ENCODE data around the gene RAD51B. TPM values are rescaled to one million over a fixed set of nuclear protein-coding genes. Genes with fewer than 3 reads are reported as not detected.

The RAD51B gene
- total RNA-seq, 1 experiment from 2014 or later, result 29.9 TPM

DNA sequence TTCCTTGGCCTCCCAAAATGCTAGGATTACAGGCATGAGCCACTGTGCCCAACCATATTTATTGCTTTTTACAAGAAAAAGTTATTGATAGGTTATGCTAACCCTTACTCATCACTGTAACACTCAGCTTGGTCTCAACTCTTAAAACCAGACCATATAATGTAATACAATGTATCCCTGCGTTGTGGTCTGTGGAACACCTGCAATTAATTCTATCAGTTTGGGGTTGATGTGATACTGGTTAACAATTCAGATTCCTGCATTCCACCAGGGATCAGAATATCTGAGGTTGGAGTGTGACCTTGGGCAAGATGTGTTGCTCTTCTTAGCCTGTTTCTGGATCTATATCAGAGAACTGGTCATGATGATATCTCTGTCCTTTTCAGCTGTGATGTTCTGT is 419.0 kb downstream of the RAD51B start:
- H3K4me3 ChIP-seq, result no peak overlapping the region
- intact Hi-C loops (cut with micrococcal nuclease; ENCODE audit: unreplicated experiment), result no loop called here
- no peaks in the 10 kb centered on the region; the same call in 1 of the 2 replicates for H3K9me3 ChIP-seq (ENCODE audit: insufficient read depth, low read depth)
- H3K4me1 ChIP-seq (replicated peaks; ENCODE audit: insufficient read depth), result peaks cover 12% of the 10 kb centered on the region
- H4K20me1 ChIP-seq (ENCODE audit: insufficient read depth), result no peaks in the 10 kb centered on the region
- H3K27ac ChIP-seq, result no peak overlapping the region
- DNase-seq, result no peak
- H3K27me3 ChIP-seq (ENCODE audit: insufficient read depth, low read depth), result no peaks in the 10 kb centered on the region
- no peaks in the 10 kb centered on the region for H3K36me3 ChIP-seq (ENCODE audit: low read depth)
- H3K79me2 ChIP-seq (ENCODE audit: low read depth), result no peaks in the 10 kb centered on the region
- BruUV-seq (replicated peaks), result no TSS peak
- ChIA-PET POLR2A (ENCODE audit: unreplicated experiment) (no interaction called here), CTCF (no interaction called here)
- H2AFZ ChIP-seq, result no peak overlapping the region
- H3K4me2 ChIP-seq, result no peak overlapping the region
- TF ChIP-seq EZH2 (IDR thresholded peaks at IDR 0.05; ENCODE audit: low read depth), result no peak
- TF ChIP-seq, protein P1, sequence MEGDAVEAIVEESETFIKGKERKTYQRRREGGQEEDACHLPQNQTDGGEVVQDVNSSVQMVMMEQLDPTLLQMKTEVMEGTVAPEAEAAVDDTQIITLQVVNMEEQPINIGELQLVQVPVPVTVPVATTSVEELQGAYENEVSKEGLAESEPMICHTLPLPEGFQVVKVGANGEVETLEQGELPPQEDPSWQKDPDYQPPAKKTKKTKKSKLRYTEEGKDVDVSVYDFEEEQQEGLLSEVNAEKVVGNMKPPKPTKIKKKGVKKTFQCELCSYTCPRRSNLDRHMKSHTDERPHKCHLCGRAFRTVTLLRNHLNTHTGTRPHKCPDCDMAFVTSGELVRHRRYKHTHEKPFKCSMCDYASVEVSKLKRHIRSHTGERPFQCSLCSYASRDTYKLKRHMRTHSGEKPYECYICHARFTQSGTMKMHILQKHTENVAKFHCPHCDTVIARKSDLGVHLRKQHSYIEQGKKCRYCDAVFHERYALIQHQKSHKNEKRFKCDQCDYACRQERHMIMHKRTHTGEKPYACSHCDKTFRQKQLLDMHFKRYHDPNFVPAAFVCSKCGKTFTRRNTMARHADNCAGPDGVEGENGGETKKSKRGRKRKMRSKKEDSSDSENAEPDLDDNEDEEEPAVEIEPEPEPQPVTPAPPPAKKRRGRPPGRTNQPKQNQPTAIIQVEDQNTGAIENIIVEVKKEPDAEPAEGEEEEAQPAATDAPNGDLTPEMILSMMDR (conservative IDR thresholded peaks at IDR 0.05), result no peak
- no peaks in the 10 kb centered on the region for H3K9me2 ChIP-seq (ENCODE audit: insufficient read depth)
- H3F3A ChIP-seq (ENCODE audit: insufficient read depth, low read depth), result peaks cover 9% of the 10 kb centered on the region; the same call in 1 of the 2 replicates

GRCh38 chr14:68238976-68239375 is 419.4 kb downstream of the RAD51B start:
- CTCF ChIA-PET, result no interaction called here
- no peaks in the 10 kb centered on the region for H3K9me2 ChIP-seq (ENCODE audit: insufficient read depth)
- intact Hi-C loops (cut with micrococcal nuclease; ENCODE audit: unreplicated experiment), result no loop called here
- peaks cover 8% of the 10 kb centered on the region; the same call in 1 of the 2 replicates for H3F3A ChIP-seq (ENCODE audit: insufficient read depth, low read depth)
- no peaks in the 10 kb centered on the region for H3K79me2 ChIP-seq (ENCODE audit: low read depth)
- H4K20me1 ChIP-seq (ENCODE audit: insufficient read depth), result no peaks in the 10 kb centered on the region
- no peak overlapping the region for H3K4me3 ChIP-seq
- no peaks in the 10 kb centered on the region for H3K27me3 ChIP-seq (ENCODE audit: insufficient read depth, low read depth)
- no TSS peak for BruUV-seq (replicated peaks)
- no peak overlapping the region for H3K27ac ChIP-seq
- no peak for DNase-seq
- peaks cover 9% of the 10 kb centered on the region for H3K4me1 ChIP-seq (replicated peaks; ENCODE audit: insufficient read depth)
- no peak overlapping the region for H2AFZ ChIP-seq
- no peak for TF ChIP-seq EZH2 (IDR thresholded peaks at IDR 0.05; ENCODE audit: low read depth)
- TF ChIP-seq, protein P1 (conservative IDR thresholded peaks at IDR 0.05), result no peak
- H3K4me2 ChIP-seq, result no peak overlapping the region
- no peaks in the 10 kb centered on the region for H3K36me3 ChIP-seq (ENCODE audit: low read depth)
- POLR2A ChIA-PET (ENCODE audit: unreplicated experiment), result interaction anchor here (0.5 kb wide), 1 partner anchor 547 kb away, joined by 5 read pairs; no protein-coding TSS in a partner anchor
- no peaks in the 10 kb centered on the region; the same call in none of the 2 replicates for H3K9me3 ChIP-seq (ENCODE audit: insufficient read depth, low read depth)

GRCh38 chr14:68239988-68240771 is 420.6 kb downstream of the RAD51B start:
- ChIA-PET POLR2A (ENCODE audit: unreplicated experiment) (no interaction called here), CTCF (no interaction called here)
- H3K9me2 ChIP-seq (ENCODE audit: insufficient read depth), result no peaks in the 10 kb centered on the region
- H3K36me3 ChIP-seq (ENCODE audit: low read depth), result no peaks in the 10 kb centered on the region
- no peak overlapping the region for H3K27ac ChIP-seq
- BruUV-seq (replicated peaks), result no TSS peak
- H3K79me2 ChIP-seq (ENCODE audit: low read depth), result no peaks in the 10 kb centered on the region
- no peak overlapping the region for H2AFZ ChIP-seq
- no peak overlapping the region for H3K4me3 ChIP-seq
- H3K4me2 ChIP-seq, result no peak overlapping the region
- H4K20me1 ChIP-seq (ENCODE audit: insufficient read depth), result no peaks in the 10 kb centered on the region
- H3K9me3 ChIP-seq (ENCODE audit: insufficient read depth, low read depth), result no peaks in the 10 kb centered on the region; the same call in none of the 2 replicates
- no peak for DNase-seq
- no peak for TF ChIP-seq EZH2 (IDR thresholded peaks at IDR 0.05; ENCODE audit: low read depth)
- TF ChIP-seq, protein P1 (conservative IDR thresholded peaks at IDR 0.05), result no peak
- intact Hi-C loops (cut with micrococcal nuclease; ENCODE audit: unreplicated experiment), result no loop called here
- no peaks in the 10 kb centered on the region for H3K27me3 ChIP-seq (ENCODE audit: insufficient read depth, low read depth)
- no peaks in the 10 kb centered on the region for H3K4me1 ChIP-seq (replicated peaks; ENCODE audit: insufficient read depth)
- H3F3A ChIP-seq (ENCODE audit: insufficient read depth, low read depth), result peaks cover 4% of the 10 kb centered on the region; the same call in 1 of the 2 replicates
